A549 treated with Hydrocortisone at 1 μM for 4 hours (cell line): ENCODE data around the gene ERN2. TPM values are rescaled to one million over a fixed set of nuclear protein-coding genes. Genes with fewer than 3 reads are reported as not detected.

Experiments
- total RNA-seq: library from RNA; stranded (reverse); fragments of 200-300 nt; extraction: Qiagen RNA extraction; gene quantifications from 5 replicates; pipeline ENCODE4 v1.2.3, GENCODE V29; 2022

Gene ERN2
- total RNA-seq = not detected in 5 replicates

GRCh38 chr16:23712976-23713375, at the start of gene ERN2:
ERN2 (minus strand) TSS chr16:23713222; CDS start chr16:23713187, 35 bp downstream.

GRCh38 chr16:23754594-23755483, 41.8 kb upstream of the ERN2 start, which contains the start of gene CHP2:
CHP2 (plus strand) TSS chr16:23755026; CDS start chr16:23755050, 24 bp downstream.

GRCh38 chr16:23678430-23679273, 34.4 kb downstream of the ERN2 start, which contains the start of gene PLK1:
PLK1 (plus strand) TSS chr16:23678889; CDS start chr16:23678933, 44 bp downstream.

GRCh38 chr16:23640931-23641765, 71.9 kb downstream of the ERN2 start, which contains the start of the genes DCTN5 and PALB2:
DCTN5 (plus strand) TSS chr16:23641466; CDS start chr16:23641543, 77 bp downstream.
PALB2 (minus strand) TSS chr16:23641310; CDS start chr16:23641157, 153 bp downstream.

Other genes with a start within 250 kb of the ERN2 start
- 24.0 to 32.4 TPM (median 27.0 TPM) in 5 replicates for gene GGA2, start 202.7 kb downstream of the ERN2 start, total RNA-seq
- gene EARS2, start 155.9 kb downstream of the ERN2 start, total RNA-seq = 24.7 to 31.9 TPM (median 31.0 TPM) in 5 replicates
- 41.5 to 50.1 TPM (median 48.3 TPM) in 5 replicates for gene UBFD1, start 155.5 kb downstream of the ERN2 start, total RNA-seq
- 149 to 205 TPM (median 188 TPM) in 5 replicates for gene NDUFAB1, start 116.9 kb downstream of the ERN2 start, total RNA-seq
- gene PALB2, start 71.9 kb downstream of the ERN2 start, total RNA-seq = 9.0 to 12.1 TPM (median 10.7 TPM) in 5 replicates
- 69.9 to 75.9 TPM (median 72.8 TPM) in 5 replicates for gene DCTN5, start 71.8 kb downstream of the ERN2 start, total RNA-seq
- 150 to 164 TPM (median 157 TPM) in 5 replicates for gene PLK1, start 34.3 kb downstream of the ERN2 start, total RNA-seq
- 0.05 to 0.06 TPM in 2 of 5 replicates, not detected in the others for gene CHP2, start 41.8 kb upstream of the ERN2 start, total RNA-seq
- gene PRKCB, start 122.8 kb upstream of the ERN2 start, total RNA-seq = 0.13 to 0.34 TPM (median 0.15 TPM) in 5 replicates